Memory B cell (primary cell): ENCODE data around the gene CTNND2.
"Not testable (repeated sequence)": the region's sequence is repeated elsewhere in the genome, so short reads cannot be mapped to it uniquely, and the experiment has no call there.

Experiments
- ATAC-seq: fragments of 150-1000 bp; cut with Tn5 transposase; 2 replicates; pipeline ENCODE4 v1.10.0; 2021; ENCODE audit warnings: low read depth, mild to moderate bottlenecking, moderate library complexity
- DNase-seq, 2 donors: peaks; one replicate each; pipeline ENCODE4 v3.0.0; 2022; ENCODE audit warnings: low spot score in 2 of 2
- H3K27ac Mint-ChIP-seq: one replicate; pipeline ENCODE4 v1.8.0; 2022; ENCODE audit warnings: mild to moderate bottlenecking, moderate library complexity, mixed read lengths
- H3K27me3 Mint-ChIP-seq: one replicate; pipeline ENCODE4 v1.8.0; 2022; ENCODE audit warnings: mixed read lengths
- H3K36me3 Mint-ChIP-seq: one replicate; pipeline ENCODE4 v1.8.0; 2022; ENCODE audit warnings: mild to moderate bottlenecking, mixed read lengths
- H3K4me1 Mint-ChIP-seq: one replicate; pipeline ENCODE4 v1.8.0; 2022; ENCODE audit warnings: mixed read lengths
- H3K4me3 Mint-ChIP-seq: one replicate; pipeline ENCODE4 v1.8.0; 2022; ENCODE audit warnings: mild to moderate bottlenecking, moderate library complexity, mixed read lengths
- H3K9me3 Mint-ChIP-seq: one replicate; pipeline ENCODE4 v1.8.0; 2022; ENCODE audit warnings: mixed read lengths

The CTNND2 gene

DNA sequence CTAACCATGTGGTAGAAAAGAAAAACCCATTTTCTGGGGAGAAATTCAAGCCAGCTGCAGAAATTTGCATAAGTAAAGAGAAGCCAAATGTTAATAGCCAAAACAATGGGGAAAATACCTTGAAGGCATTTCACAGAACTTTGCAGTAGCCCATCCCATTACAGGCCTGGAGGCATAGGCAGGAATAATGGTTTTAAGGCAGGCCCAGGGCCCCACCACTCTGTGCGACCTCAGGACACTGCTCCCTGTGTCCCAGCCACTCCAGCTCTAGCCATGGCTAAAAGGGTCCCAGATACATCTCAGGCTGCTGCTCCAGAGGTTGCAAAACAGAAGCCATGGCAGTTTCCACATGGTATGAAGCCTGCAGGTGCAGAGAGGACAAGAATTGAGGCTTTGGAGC, 253.3 kb downstream of the CTNND2 start:
- Mint-ChIP-seq H3K27ac (no peak overlapping the region), H3K27me3 (no peaks in the 10 kb centered on the region), H3K9me3 (peaks cover 6% of the 10 kb centered on the region), H3K4me1 (no peaks in the 10 kb centered on the region), H3K36me3 (no peaks in the 10 kb centered on the region), H3K4me3 (no peak overlapping the region)
- no peak for ATAC-seq
- DNase-seq = no peak

DNA sequence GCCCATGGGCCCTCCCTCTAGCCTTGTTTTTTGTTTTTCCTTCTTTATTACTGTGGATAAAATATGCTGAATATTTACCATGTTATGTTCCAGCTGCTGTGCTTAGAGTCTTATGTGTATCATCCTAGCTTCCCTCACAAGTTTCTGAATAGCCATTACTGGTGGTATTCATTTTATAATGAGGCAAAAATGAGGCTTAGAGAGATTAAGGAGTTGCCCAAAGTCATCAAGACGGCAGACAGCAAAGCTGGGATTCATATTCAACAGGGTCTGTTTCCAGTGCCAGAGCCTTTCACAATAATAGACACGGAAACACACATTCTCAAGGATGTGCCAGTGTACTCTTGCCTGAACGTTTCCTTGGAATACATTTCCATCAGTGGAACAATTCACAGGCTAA, 258.1 kb downstream of the CTNND2 start:
- DNase-seq (no peak), ATAC-seq (no peak)
- no peak overlapping the region for H3K4me3 Mint-ChIP-seq
- H3K4me1 Mint-ChIP-seq = no peaks in the 10 kb centered on the region
- no peaks in the 10 kb centered on the region for H3K36me3 Mint-ChIP-seq
- H3K27me3 Mint-ChIP-seq = no peaks in the 10 kb centered on the region
- H3K27ac Mint-ChIP-seq = no peak overlapping the region
- H3K9me3 Mint-ChIP-seq = peaks cover 5% of the 10 kb centered on the region

DNA sequence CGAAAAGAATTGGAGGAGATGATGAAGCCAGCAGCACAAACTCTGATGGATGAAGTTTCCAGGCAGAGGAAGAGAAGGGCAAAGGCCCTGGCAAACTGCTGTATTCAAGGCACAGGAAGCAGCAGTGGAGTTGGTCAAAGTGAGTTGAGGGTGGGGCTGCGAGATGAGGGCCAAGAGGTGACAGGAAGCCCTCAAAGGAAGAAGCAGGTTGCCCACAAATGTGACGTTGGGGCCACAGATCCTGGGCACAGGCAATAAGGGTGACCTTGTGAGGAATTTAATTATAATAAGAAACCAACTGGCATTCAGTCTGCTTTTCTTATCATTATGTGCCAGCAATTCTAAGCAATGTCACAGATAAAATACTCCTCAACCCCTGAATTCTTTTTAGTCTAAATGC, 261.8 kb downstream of the CTNND2 start:
- DNase-seq = no peak
- Mint-ChIP-seq H3K27me3 (no peaks in the 10 kb centered on the region), H3K9me3 (no peaks in the 10 kb centered on the region), H3K4me1 (no peaks in the 10 kb centered on the region), H3K4me3 (no peak overlapping the region), H3K27ac (no peak overlapping the region), H3K36me3 (no peaks in the 10 kb centered on the region)
- no peak for ATAC-seq

DNA sequence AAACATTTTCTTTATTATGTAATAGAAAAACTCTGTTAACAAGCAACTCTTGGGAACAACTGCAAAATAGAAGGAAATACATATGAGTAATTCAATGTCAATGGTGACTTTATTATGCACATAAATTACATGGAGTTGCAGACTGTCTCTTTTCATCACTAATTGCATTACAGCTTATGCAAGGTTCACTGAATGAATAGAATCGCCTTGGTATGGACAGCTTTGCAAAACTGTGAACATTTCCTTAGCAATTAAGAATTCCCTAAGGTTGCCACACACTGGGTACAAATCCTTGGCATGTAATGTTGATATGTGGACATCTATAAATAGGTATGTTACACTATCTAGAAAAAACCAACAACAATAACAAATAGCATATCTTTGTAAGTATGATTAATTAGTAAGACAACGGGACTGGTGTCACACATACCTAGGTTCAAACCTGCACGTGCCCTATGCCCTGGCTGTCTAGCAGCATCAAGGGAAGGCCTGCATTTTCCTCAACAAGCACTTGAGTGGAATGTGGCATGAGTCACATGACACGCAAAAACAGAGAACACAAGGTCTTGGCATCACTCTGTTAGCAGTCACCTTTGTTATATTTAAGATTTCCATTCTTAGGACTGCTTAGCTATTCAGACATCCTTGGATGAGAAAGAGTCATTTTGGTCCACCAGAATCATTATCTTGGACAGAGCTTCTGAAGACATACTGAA, 263.9 kb downstream of the CTNND2 start:
- Mint-ChIP-seq H3K36me3 (no peaks in the 10 kb centered on the region), H3K27me3 (no peaks in the 10 kb centered on the region), H3K27ac (no peak overlapping the region), H3K9me3 (no peaks in the 10 kb centered on the region), H3K4me3 (no peak overlapping the region), H3K4me1 (no peaks in the 10 kb centered on the region)
- no peak for ATAC-seq
- no peak for DNase-seq

DNA sequence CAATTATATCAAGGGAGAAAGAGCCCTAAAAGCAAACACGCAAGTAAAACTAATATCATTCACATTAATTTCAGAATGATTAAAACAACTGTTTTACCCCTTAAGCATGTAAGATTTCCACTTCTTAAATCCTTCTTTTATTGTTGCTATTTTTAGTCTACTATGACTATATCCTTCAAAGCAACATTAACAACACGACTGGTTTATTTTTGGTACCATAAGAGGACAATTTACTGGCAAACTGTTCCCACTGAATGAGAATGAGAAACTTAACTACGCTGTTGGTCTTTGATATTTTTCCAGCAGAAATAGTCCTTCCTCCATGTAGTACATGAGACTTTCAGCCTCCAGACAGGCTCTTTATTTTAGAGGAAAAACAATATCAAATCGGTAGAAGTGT, 281.5 kb downstream of the CTNND2 start:
- Mint-ChIP-seq H3K36me3 (no peaks in the 10 kb centered on the region), H3K9me3 (peaks cover 3% of the 10 kb centered on the region), H3K4me3 (no peak overlapping the region), H3K4me1 (no peaks in the 10 kb centered on the region), H3K27me3 (no peaks in the 10 kb centered on the region), H3K27ac (no peak overlapping the region)
- DNase-seq (no peak), ATAC-seq (no peak)

DNA sequence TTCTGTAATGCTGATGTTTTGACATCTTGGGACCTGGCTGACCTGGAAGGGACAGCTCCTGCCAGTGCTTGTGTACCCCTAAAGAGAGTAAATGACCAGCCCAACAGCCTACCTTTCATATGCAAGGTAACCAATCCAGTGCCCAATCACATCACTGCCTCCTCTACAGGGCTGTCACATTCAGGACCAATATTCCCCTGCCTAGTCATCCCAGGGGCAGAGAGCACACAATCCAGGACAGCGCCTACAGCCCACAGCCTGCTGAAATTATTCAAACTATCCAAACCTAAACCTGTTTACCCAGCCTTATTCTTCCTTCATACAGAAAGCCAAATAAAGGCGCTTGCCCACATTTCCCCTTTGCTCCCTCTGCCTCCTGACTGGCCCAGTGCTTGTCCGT, 284.1 kb downstream of the CTNND2 start:
- ATAC-seq = no peak
- Mint-ChIP-seq H3K4me1 (no peaks in the 10 kb centered on the region), H3K4me3 (no peak overlapping the region), H3K9me3 (peaks cover 2% of the 10 kb centered on the region), H3K27ac (no peak overlapping the region), H3K27me3 (no peaks in the 10 kb centered on the region), H3K36me3 (no peaks in the 10 kb centered on the region)
- no peak for DNase-seq

DNA sequence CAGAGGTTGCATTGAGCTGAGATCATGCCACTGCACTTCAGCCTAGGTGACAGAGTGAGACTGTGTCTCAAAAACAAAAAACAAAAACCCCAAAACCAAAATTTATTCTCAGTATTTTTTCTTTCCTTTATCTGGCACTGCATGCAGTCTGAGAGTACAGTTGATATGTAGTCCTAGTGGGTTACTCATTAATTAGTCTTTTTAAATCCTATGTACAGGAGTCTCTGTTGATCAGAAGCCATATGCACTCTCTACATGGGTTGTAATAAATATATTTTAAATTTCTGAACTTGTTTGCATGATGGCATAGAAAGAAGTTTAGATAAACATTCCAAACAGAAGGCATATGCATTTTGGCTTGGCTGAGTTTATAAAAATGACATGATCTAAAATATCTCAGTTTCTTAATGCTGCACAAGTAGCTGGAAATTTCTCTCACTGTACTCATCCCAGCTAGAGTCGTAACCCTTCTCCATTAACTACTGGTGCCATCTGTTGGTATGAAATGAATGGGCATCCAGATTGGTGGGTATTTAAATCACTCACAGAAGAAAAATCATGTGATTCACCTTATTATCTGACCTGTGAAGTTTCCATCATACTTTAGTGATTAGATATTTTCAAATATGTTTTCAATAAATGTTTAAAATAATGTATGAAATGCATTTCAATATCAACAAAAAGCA, 284.8 kb downstream of the CTNND2 start:
- Mint-ChIP-seq H3K4me3 (no peak overlapping the region), H3K36me3 (no peaks in the 10 kb centered on the region), H3K27me3 (no peaks in the 10 kb centered on the region), H3K27ac (no peak overlapping the region), H3K4me1 (no peaks in the 10 kb centered on the region), H3K9me3 (peaks cover 2% of the 10 kb centered on the region)
- DNase-seq (no peak), ATAC-seq (no peak)

DNA sequence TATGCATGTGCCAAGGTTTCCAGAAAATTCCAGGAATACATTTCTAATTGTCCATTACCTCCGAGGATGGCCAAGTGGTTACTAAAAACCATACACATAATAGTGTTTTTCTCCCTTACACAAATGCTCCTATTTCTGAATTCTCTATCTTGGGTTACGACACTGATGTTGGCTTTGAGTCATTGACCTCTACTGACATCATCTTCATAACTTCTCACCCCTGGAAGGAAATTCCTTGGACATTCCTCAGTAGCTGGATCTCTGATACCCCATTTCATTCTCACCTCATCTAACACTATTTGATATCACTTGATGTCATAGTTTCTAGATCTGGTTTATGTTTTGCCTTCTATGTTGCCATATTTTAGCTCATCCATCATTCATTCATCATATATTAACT, 287.2 kb downstream of the CTNND2 start:
- Mint-ChIP-seq H3K27ac (no peak overlapping the region), H3K4me3 (no peak overlapping the region), H3K27me3 (no peaks in the 10 kb centered on the region), H3K9me3 (no peaks in the 10 kb centered on the region), H3K4me1 (no peaks in the 10 kb centered on the region), H3K36me3 (no peaks in the 10 kb centered on the region)
- DNase-seq (no peak), ATAC-seq (no peak)

DNA sequence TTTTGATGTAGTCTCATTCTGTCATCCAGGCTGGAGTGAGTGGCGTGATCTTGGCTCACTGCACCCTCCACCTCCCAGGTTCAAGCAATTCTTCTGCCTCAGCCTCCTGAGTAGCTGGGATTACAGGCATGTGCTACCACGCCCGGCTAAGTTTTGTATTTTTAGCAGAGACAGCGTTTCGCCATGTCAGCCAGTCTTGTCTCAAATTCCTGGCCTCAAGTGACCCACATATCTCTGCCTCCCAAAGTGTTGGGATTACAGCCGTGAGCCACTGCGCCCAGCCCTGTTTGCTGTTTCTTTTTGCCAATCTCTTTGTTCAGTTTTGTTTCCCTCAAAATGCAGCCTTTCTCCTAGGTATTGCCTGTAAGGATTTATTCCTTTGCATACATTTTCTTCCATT, 287.6 kb downstream of the CTNND2 start:
- not testable (repeated sequence) for H3K27ac Mint-ChIP-seq, DNase-seq, H3K9me3 Mint-ChIP-seq, H3K27me3 Mint-ChIP-seq, H3K4me1 Mint-ChIP-seq, H3K4me3 Mint-ChIP-seq, H3K36me3 Mint-ChIP-seq, ATAC-seq

DNA sequence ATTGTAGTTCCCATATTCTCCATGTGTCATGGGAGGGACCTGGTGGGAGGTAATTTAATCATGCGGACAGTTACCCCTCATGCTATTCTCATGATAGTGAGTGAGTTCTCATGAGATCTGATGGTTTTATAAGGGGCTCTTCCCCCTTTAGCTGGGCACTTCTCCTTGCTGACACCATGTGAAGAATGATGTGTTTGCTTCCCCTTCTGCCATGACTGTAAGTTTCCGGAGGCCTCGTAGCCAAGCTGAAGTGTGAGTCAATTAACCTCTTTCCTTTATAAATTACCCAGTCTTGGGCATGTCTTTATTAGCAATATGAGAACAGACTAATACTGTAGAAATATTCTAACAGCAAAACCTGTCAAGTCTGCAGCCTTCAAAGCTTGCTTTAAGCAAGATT, 293.2 kb downstream of the CTNND2 start:
- Mint-ChIP-seq H3K27me3 (no peaks in the 10 kb centered on the region), H3K27ac (no peak overlapping the region), H3K4me3 (no peak overlapping the region), H3K4me1 (no peaks in the 10 kb centered on the region), H3K9me3 (no peaks in the 10 kb centered on the region), H3K36me3 (no peaks in the 10 kb centered on the region)
- DNase-seq = no peak
- ATAC-seq = no peak

DNA sequence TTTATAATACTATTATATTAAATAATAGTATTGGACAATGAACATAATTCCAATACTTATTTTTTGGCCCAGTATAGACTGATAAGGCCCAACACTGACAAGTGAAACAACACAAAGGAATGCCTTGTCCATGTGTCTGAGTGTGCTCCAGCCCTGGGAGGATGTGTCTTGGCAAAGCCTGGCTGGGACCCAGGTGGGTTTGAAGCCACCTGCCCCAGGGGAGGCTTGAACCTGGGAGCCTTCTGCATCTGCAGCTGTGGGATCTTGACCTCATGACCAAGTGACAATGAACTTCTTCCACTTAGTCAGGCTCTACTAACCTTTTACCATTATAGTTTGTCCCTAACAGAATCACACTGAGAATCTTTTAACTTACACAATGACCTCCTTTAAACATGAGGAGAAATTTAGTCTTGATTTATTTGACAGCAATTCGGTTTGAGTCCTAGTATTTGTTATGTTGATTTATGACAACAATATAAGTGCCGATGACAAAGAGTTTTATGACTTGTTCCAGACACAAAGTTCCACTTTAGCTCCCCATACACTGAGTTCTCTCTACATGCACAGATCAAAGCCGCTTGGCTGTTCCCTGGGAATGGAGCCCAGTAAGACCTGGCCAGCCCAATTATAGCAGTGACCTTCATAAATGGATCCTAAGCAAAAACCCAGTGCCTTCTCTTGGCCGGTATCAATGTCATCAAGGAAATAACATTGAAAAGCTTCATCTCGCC, 294.5 kb downstream of the CTNND2 start:
- Mint-ChIP-seq H3K27ac (no peak overlapping the region), H3K9me3 (no peaks in the 10 kb centered on the region), H3K36me3 (no peaks in the 10 kb centered on the region), H3K4me3 (no peak overlapping the region), H3K27me3 (no peaks in the 10 kb centered on the region), H3K4me1 (no peaks in the 10 kb centered on the region)
- no peak for ATAC-seq
- no peak for DNase-seq

DNA sequence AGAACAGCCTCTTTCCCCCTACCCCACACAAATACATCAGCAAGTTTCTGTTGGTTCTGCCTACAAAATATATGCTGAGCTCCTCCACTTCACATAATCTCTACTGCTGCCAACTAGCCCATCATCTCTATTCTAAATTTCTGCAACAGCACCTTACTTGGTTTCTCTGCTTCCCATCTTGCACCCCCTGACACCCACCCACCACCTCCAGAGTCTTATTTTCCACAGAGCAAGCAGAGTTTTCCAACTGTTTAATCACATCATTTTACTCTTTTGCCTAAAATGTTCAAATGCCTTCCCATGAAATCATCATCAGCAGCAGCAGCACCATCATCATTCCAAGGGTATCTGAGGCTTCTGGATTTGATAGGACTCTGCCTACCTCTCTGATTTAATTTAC, 295.7 kb downstream of the CTNND2 start:
- Mint-ChIP-seq H3K27ac (no peak overlapping the region), H3K4me1 (no peaks in the 10 kb centered on the region), H3K36me3 (no peaks in the 10 kb centered on the region), H3K27me3 (no peaks in the 10 kb centered on the region), H3K4me3 (no peak overlapping the region), H3K9me3 (no peaks in the 10 kb centered on the region)
- ATAC-seq (no peak), DNase-seq (no peak)

DNA sequence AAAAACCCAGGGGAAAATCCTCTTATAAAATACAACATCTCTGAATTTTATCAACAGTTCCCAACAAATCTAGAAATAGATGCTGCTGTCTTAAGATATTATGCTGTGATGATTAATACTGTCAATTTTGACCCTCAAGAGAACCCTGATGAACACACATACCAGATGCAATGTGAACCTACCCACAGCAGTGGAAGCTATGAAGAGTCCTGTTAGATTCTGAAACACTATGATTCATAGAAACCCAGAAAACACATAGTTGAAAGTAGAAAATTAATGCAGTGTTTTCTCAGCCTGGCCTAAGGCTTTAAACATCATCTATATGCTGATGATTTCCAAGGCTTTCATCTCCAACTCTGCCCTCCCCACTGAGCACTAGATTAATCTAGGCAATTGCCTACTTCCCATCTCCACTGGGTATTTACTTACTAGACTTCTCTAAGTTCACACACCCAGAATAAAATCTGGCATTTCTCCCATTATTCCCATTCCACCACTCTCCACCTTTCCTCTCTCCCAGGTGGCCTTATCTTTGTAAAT, 296.2 kb downstream of the CTNND2 start:
- Mint-ChIP-seq H3K4me3 (no peak overlapping the region), H3K27ac (no peak overlapping the region), H3K9me3 (no peaks in the 10 kb centered on the region), H3K27me3 (no peaks in the 10 kb centered on the region), H3K36me3 (no peaks in the 10 kb centered on the region), H3K4me1 (no peaks in the 10 kb centered on the region)
- DNase-seq (no peak), ATAC-seq (no peak)

DNA sequence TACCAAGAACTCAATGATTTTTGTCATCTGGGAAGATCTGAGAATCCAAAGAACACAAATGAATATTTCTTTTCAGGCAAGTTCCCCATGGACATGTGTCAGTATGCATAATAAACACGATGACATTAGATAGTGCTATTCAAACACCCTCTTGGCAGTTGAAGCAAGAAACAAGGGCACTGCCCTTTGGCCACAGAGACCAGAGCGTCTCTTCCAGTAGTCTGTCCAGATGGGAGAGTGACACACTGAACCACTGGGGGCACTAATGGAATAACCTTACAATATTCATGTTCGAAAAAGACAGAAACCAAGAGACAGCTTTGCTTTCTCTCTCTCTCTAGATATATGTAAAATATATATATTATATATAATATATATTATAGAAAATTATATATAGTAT, 301.9 kb downstream of the CTNND2 start:
- no peak for ATAC-seq
- H3K27me3 Mint-ChIP-seq = no peaks in the 10 kb centered on the region
- no peak for DNase-seq
- H3K4me1 Mint-ChIP-seq = no peaks in the 10 kb centered on the region
- no peak overlapping the region for H3K27ac Mint-ChIP-seq
- no peak overlapping the region for H3K4me3 Mint-ChIP-seq
- H3K36me3 Mint-ChIP-seq = no peaks in the 10 kb centered on the region
- no peaks in the 10 kb centered on the region for H3K9me3 Mint-ChIP-seq
